ENCODE measurements around the gene SLC38A2. TPM values are rescaled to one million over a fixed set of nuclear protein-coding genes. Genes with fewer than 3 reads are reported as not detected.
"Not testable (repeated sequence)": the region's sequence is repeated elsewhere in the genome, so short reads cannot be mapped to it uniquely, and the experiment has no call there.

The SLC38A2 gene
- total RNA-seq, 1 experiment from 2014 or later = 381 TPM

GRCh38 chr12:46332260-46332659, 40.3 kb downstream of the SLC38A2 start (continued):
- TF ChIP-seq ZNF425 (CRISPR knock-in tag; conservative IDR thresholded peaks at IDR 0.05) (no peak), GABPB1 (CRISPR knock-in tag; IDR thresholded peaks at IDR 0.05) (no peak), NFYB (CRISPR knock-in tag; conservative IDR thresholded peaks at IDR 0.05; ENCODE audit: low read depth) (no peak), GRHL2 (CRISPR knock-in tag; IDR thresholded peaks at IDR 0.05; ENCODE audit: insufficient replicate concordance, severe bottlenecking) (no peak), MAX (CRISPR knock-in tag; IDR thresholded peaks at IDR 0.05) (no peak), FOXJ3 (CRISPR knock-in tag; IDR thresholded peaks at IDR 0.05; ENCODE audit: borderline replicate concordance) (no peak), TCF7 (CRISPR knock-in tag; IDR thresholded peaks at IDR 0.05; ENCODE audit: low read depth) (no peak), USF1 (CRISPR knock-in tag; IDR thresholded peaks at IDR 0.05) (no peak)

GRCh38 chr12:46325075-46325474, 47.5 kb downstream of the SLC38A2 start:
- Mint-ChIP-seq H3K36me3 (peaks cover 12% of the 10 kb centered on the region), H3K9me3 (peaks cover 23% of the 10 kb centered on the region)
- H3K4me1 Mint-ChIP-seq; H3K27ac Mint-ChIP-seq; H3K27me3 Mint-ChIP-seq (ENCODE audit: low read depth); ATAC-seq; POLR2A ChIA-PET; DNase-seq (ENCODE audit: low spot score); CTCF ChIA-PET; H3K4me3 Mint-ChIP-seq: not testable (repeated sequence)

- Mint-ChIP-seq H3K4me1 (peaks cover 10% of the 10 kb centered on the region), H3K9me3 (peaks cover 11% of the 10 kb centered on the region), H3K27ac (peak overlapping the region; percentile 35; the same call in 1 of the 2 replicates), H3K27me3 (ENCODE audit: low read depth) (no peaks in the 10 kb centered on the region), H3K36me3 (peaks cover 6% of the 10 kb centered on the region; the same call in 1 of the 2 replicates), H3K4me3 (no peak overlapping the region)
- POLR2A ChIA-PET = no interaction called here
- CTCF ChIA-PET = no interaction called here
- peak; percentile 60 for ATAC-seq
- DNase-seq (ENCODE audit: low spot score) = no peak
- no peak for TF ChIP-seq E2F4 (CRISPR knock-in tag; IDR thresholded peaks at IDR 0.05; ENCODE audit: borderline replicate concordance, low read depth)
- TF ChIP-seq E2F1 (CRISPR knock-in tag; IDR thresholded peaks at IDR 0.05) = no peak
- no peak for TF ChIP-seq GABPB1 (CRISPR knock-in tag; IDR thresholded peaks at IDR 0.05)
- no peak for TF ChIP-seq CREB1 (CRISPR knock-in tag; IDR thresholded peaks at IDR 0.05)
- no peak for TF ChIP-seq USF2 (CRISPR knock-in tag; IDR thresholded peaks at IDR 0.05)
- no peak for TF ChIP-seq ELF4 (CRISPR knock-in tag; IDR thresholded peaks at IDR 0.05; ENCODE audit: low read depth)
- TF ChIP-seq NFYB (CRISPR knock-in tag; conservative IDR thresholded peaks at IDR 0.05; ENCODE audit: low read depth) = no peak
- no peak for TF ChIP-seq ERG (CRISPR knock-in tag; IDR thresholded peaks at IDR 0.05)
- TF ChIP-seq NFE2L1 (CRISPR knock-in tag; IDR thresholded peaks at IDR 0.05) = no peak
- no peak for TF ChIP-seq PRDM15 (CRISPR knock-in tag; IDR thresholded peaks at IDR 0.05)
- TF ChIP-seq MYBL2 (CRISPR knock-in tag; IDR thresholded peaks at IDR 0.05) = no peak
Observed at GRCh38 chr12:46320731-46321130, 51.8 kb downstream of the SLC38A2 start.
